MCF 10A (cell line): ENCODE measurements around the gene MPRIP. TPM values are rescaled to one million over a fixed set of nuclear protein-coding genes. Genes with fewer than 3 reads are reported as not detected.
A peak's percentile ranks its signal among the peaks of the same experiment; 100 is the strongest.

Experiments
- BruUV-seq: library from RNA; stranded (reverse); fragments of 400-500 nt; replicated peaks from 2 replicates; lab custom pipeline; 2021; lab: Mats Ljungman, UMichigan
- CTCF ChIA-PET: fragments of 300-600 bp; sonication (Branson Sonifier 250); formaldehyde crosslinking; extraction: SDS; loops from one replicate; lab custom pipeline; 2021; ENCODE audit warnings: antibody characterized with exemption, inconsistent platforms; lab: Yijun Ruan, JAX
- POLR2A ChIA-PET: fragments of 300-600, 350-650 bp; sonication (Branson Sonifier 250); formaldehyde crosslinking; extraction: SDS; loops from one replicate; lab custom pipeline; 2020; ENCODE audit warnings: antibody characterized with exemption, inconsistent platforms; lab: Yijun Ruan, JAX
- DNase-seq: peaks from one replicate; pipeline ENCODE4 v3.0.0-alpha.2; 2018; ENCODE audit not compliant: unreplicated experiment
- H3K27ac Mint-ChIP-seq: one replicate; pipeline ENCODE4 v1.8.0; 2022; ENCODE audit warnings: mild to moderate bottlenecking, low read depth, mixed read lengths; ENCODE audit not compliant: unreplicated experiment
- H3K27me3 Mint-ChIP-seq: one replicate; pipeline ENCODE4 v1.8.0; 2022; ENCODE audit warnings: mixed read lengths; ENCODE audit not compliant: insufficient read depth, unreplicated experiment
- H3K36me3 Mint-ChIP-seq: one replicate; pipeline ENCODE4 v1.8.0; 2022; ENCODE audit warnings: mild to moderate bottlenecking, moderate library complexity, mixed read lengths; ENCODE audit not compliant: insufficient read depth, unreplicated experiment
- H3K4me1 Mint-ChIP-seq: one replicate; pipeline ENCODE4 v1.8.0; 2022; ENCODE audit warnings: mixed read lengths; ENCODE audit not compliant: insufficient read depth, unreplicated experiment
- H3K4me3 Mint-ChIP-seq: one replicate; pipeline ENCODE4 v1.8.0; 2022; ENCODE audit warnings: mild to moderate bottlenecking, moderate library complexity, mixed read lengths; ENCODE audit not compliant: unreplicated experiment
- H3K9me3 Mint-ChIP-seq: one replicate; pipeline ENCODE4 v1.8.0; 2022; ENCODE audit warnings: mixed read lengths; ENCODE audit not compliant: unreplicated experiment
- CTCF ChIP-seq: fragments of 200-600 bp; IDR thresholded peaks from one replicate; pipeline ENCODE4 v1.8.0; 2022; ENCODE audit warnings: antibody characterized with exemption, mild to moderate bottlenecking; ENCODE audit not compliant: unreplicated experiment
- intact Hi-C: fragments of 100-400 bp; cut with micrococcal nuclease; formaldehyde crosslinking; loops from 2 replicates; pipeline ENCODE4 v1.14.1; 2022
- total RNA-seq: library from RNA; stranded (reverse); gene quantifications from 2 replicates; pipeline ENCODE4 v1.2.3, GENCODE V29; 2022

MPRIP gene
- total RNA-seq, 1 experiment from 2014 or later = 230 TPM

- Mint-ChIP-seq H3K27me3 (no peaks in the 10 kb centered on the region), H3K4me3 (no peak overlapping the region), H3K36me3 (peaks cover 7% of the 10 kb centered on the region), H3K9me3 (no peaks in the 10 kb centered on the region), H3K4me1 (peaks cover 33% of the 10 kb centered on the region), H3K27ac (peak overlapping the region; percentile 94)
- BruUV-seq = no TSS peak
- CTCF ChIA-PET = interaction anchor here (0.7 to 1.6 kb wide), 5 partner anchors 10 to 31 kb away, joined by 3 to 5 read pairs (median 3); no protein-coding TSS in a partner anchor
- peak; percentile 27 for DNase-seq
- TF ChIP-seq CTCF = no peak
- intact Hi-C loops = no loop called here
- POLR2A ChIA-PET = interaction anchor here (0.5 to 1.5 kb wide), 5 partner anchors 11 to 139 kb away, joined by 3 to 4 read pairs (median 3); no protein-coding TSS in a partner anchor
Observed at GRCh38 chr17:17107891-17108431, 65.7 kb downstream of the MPRIP start.

GRCh38 chr17:17108451-17109049 lies 66.3 kb downstream of the MPRIP start:
- Mint-ChIP-seq H3K4me1 (peaks cover 33% of the 10 kb centered on the region), H3K4me3 (no peak overlapping the region), H3K9me3 (no peaks in the 10 kb centered on the region), H3K27me3 (no peaks in the 10 kb centered on the region), H3K27ac (peak overlapping the region; percentile 94), H3K36me3 (peaks cover 1% of the 10 kb centered on the region)
- ChIA-PET POLR2A (interaction anchor here (0.5 to 1.5 kb wide), 5 partner anchors 10 to 140 kb away, joined by 3 to 5 read pairs (median 3); no protein-coding TSS in a partner anchor), CTCF (interaction anchor here (0.6 to 1.6 kb wide), 6 partner anchors 11 to 883 kb away, joined by 3 to 5 read pairs (median 3); no protein-coding TSS in a partner anchor)
- DNase-seq = no peak
- no peak for TF ChIP-seq CTCF
- intact Hi-C loops = no loop called here
- BruUV-seq = no TSS peak

- Mint-ChIP-seq H3K9me3 (no peaks in the 10 kb centered on the region), H3K4me1 (peaks cover 33% of the 10 kb centered on the region), H3K36me3 (no peaks in the 10 kb centered on the region), H3K27ac (peak overlapping the region; percentile 64), H3K4me3 (no peak overlapping the region), H3K27me3 (no peaks in the 10 kb centered on the region)
- DNase-seq = peak; percentile 15
- intact Hi-C loops = no loop called here
- ChIA-PET CTCF (interaction anchor here (0.6 to 1.6 kb wide), 3 partner anchors 10 to 68 kb away, joined by 3 to 7 read pairs (median 3); no protein-coding TSS in a partner anchor), POLR2A (interaction anchor here (0.8 to 1.3 kb wide), 2 partner anchors 10 to 142 kb away, joined by 3 to 5 read pairs; no protein-coding TSS in a partner anchor)
- no TSS peak for BruUV-seq
- peak; percentile 15 for TF ChIP-seq CTCF
Observed at GRCh38 chr17:17109256-17109655, 67.0 kb downstream of the MPRIP start.

GRCh38 chr17:17109907-17110306 lies 67.7 kb downstream of the MPRIP start:
- ChIA-PET POLR2A (interaction anchor here (0.8 to 1.3 kb wide), 2 partner anchors 11 to 141 kb away, joined by 3 to 5 read pairs; no protein-coding TSS in a partner anchor), CTCF (interaction anchor here (0.6 kb wide), 2 partner anchors 9 to 68 kb away, joined by 3 to 7 read pairs; no protein-coding TSS in a partner anchor)
- TF ChIP-seq CTCF = no peak
- no TSS peak for BruUV-seq
- peaks cover 33% of the 10 kb centered on the region for H3K4me1 Mint-ChIP-seq
- peak; percentile 32 for DNase-seq
- H3K27ac Mint-ChIP-seq = peak overlapping the region; percentile 64
- H3K4me3 Mint-ChIP-seq = no peak overlapping the region
- H3K9me3 Mint-ChIP-seq = no peaks in the 10 kb centered on the region
- H3K36me3 Mint-ChIP-seq = peaks cover 2% of the 10 kb centered on the region
- no peaks in the 10 kb centered on the region for H3K27me3 Mint-ChIP-seq
- intact Hi-C loops = no loop called here
